NCI-H2171 (cell line): Measurements from ENCODE around the gene PIR.

Experiments
- DNase-seq: peaks from one replicate; lab custom pipeline; 2025; lab: John Stamatoyannopoulos, UW

The PIR gene

GRCh38 chrX:15418041-15418706 lies 75.0 kb downstream of the PIR start:
- no peak for DNase-seq

GRCh38 chrX:15416133-15416993 lies 76.8 kb downstream of the PIR start:
- DNase-seq, result no peak

GRCh38 chrX:15413101-15413500 lies 80.0 kb downstream of the PIR start:
- no peak for DNase-seq

- DNase-seq, result no peak
Measured at GRCh38 chrX:15410947-15411346, 82.2 kb downstream of the PIR start.

- no peak for DNase-seq
Measured at GRCh38 chrX:15410430-15410829, 82.7 kb downstream of the PIR start.

- DNase-seq, result no peak
Measured at GRCh38 chrX:15405846-15406245, 87.3 kb downstream of the PIR start.

- DNase-seq, result no peak
Measured at GRCh38 chrX:15404401-15405096, 88.6 kb downstream of the PIR start.

GRCh38 chrX:15401378-15401777 lies 91.8 kb downstream of the PIR start:
- no peak for DNase-seq

GRCh38 chrX:15399962-15400391 lies 93.2 kb downstream of the PIR start:
- no peak for DNase-seq

- no peak for DNase-seq
Measured at GRCh38 chrX:15398874-15399273, 94.3 kb downstream of the PIR start.

GRCh38 chrX:15395789-15396188 lies 97.3 kb downstream of the PIR start:
- DNase-seq, result no peak

GRCh38 chrX:15391850-15392249 lies 101.3 kb downstream of the PIR start:
- DNase-seq, result no peak

- no peak for DNase-seq
Measured at GRCh38 chrX:15384304-15384703, 108.8 kb downstream of the PIR start, which contains the start of gene VEGFD. VEGFD (minus strand) TSS chrX:15384413; CDS start chrX:15383946, 467 bp downstream.

- no peak for DNase-seq
Measured at GRCh38 chrX:15382813-15383212, 110.3 kb downstream of the PIR start.

GRCh38 chrX:15376956-15377355 lies 116.2 kb downstream of the PIR start:
- no peak for DNase-seq

- no peak for DNase-seq
Measured at GRCh38 chrX:15373976-15374375, 119.2 kb downstream of the PIR start.

- DNase-seq, result no peak
Measured at GRCh38 chrX:15366506-15367352, 126.4 kb downstream of the PIR start.

- DNase-seq, result no peak
Measured at GRCh38 chrX:15359701-15360100, 133.4 kb downstream of the PIR start.

GRCh38 chrX:15358533-15358932 lies 134.6 kb downstream of the PIR start:
- no peak for DNase-seq

GRCh38 chrX:15356444-15356843 lies 136.7 kb downstream of the PIR start:
- no peak for DNase-seq

- DNase-seq, result no peak
Measured at GRCh38 chrX:15350329-15350996, 142.7 kb downstream of the PIR start.
